Effector memory CD8-positive, alpha-beta T cell (primary cell): ENCODE data around the gene ZZZ3.
"Not testable (repeated sequence)": the region's sequence is repeated elsewhere in the genome, so short reads cannot be mapped to it uniquely, and the experiment has no call there.

ENCODE experiments used
- ATAC-seq: fragments of 150-1000 bp; cut with Tn5 transposase; replicated peaks from 2 replicates; pipeline ENCODE4 v1.10.0; 2021; ENCODE audit warnings: mild to moderate bottlenecking, moderate library complexity
- DNase-seq, 3 experiments: peaks; one replicate each; pipeline ENCODE4 v3.0.0; 2021
- H3K27ac Mint-ChIP-seq, 2 donors: one replicate each; pipeline ENCODE4 v1.8.0; 2022; ENCODE audit warnings: mild to moderate bottlenecking in 2 of 2, mixed read lengths in 2 of 2, moderate library complexity in 2 of 2
- H3K27me3 Mint-ChIP-seq, 2 donors: one replicate each; pipeline ENCODE4 v1.8.0; 2022; ENCODE audit warnings: mixed read lengths in 2 of 2
- H3K36me3 Mint-ChIP-seq: one replicate; pipeline ENCODE4 v1.8.0; 2022; ENCODE audit warnings: mild to moderate bottlenecking, moderate library complexity, mixed read lengths; ENCODE audit not compliant: insufficient read depth
- H3K4me1 Mint-ChIP-seq, 2 donors: one replicate each; pipeline ENCODE4 v1.8.0; 2022; ENCODE audit warnings: low read depth in 2 of 2, mixed read lengths in 2 of 2
- H3K4me3 Mint-ChIP-seq, 2 donors: one replicate each; pipeline ENCODE4 v1.8.0; 2022; ENCODE audit warnings: mild to moderate bottlenecking in 2 of 2, mixed read lengths in 2 of 2, moderate library complexity in 2 of 2
- H3K9me3 Mint-ChIP-seq, 2 donors: one replicate each; pipeline ENCODE4 v1.8.0; 2022; ENCODE audit warnings: mixed read lengths in 2 of 2

The ZZZ3 gene

DNA sequence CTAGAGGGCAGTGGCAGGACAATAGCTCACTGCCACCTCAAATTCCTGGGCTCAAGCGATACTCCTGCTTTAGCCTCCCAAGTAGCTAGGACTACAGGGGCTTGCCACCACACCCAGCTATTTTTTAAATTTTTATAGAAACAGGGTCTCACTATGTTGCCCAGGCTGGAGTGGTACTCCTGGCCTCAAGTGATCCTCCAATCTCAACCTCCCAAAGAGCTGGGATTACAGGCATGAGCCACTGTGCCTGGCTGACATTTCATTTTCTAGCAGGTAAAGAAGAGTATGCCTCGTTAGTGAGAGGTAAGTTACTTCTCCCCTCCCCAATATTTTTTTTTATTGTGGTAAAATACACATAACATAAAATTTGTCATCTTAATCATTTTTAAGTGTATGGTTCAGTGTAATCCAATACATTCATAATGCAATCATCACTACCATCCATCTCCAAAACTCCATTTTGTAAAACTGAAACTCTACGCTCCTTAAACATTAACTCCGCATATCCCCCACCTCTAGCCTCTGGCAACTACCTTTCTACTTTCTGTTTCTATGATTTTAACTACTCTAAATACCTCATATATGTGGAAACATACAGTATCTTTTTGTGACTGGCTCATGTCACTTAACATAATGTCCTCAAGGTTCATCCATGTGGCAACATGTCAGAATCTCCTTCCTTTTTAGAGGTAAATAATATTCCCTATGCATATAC lies 22.4 kb downstream of the ZZZ3 start:
- DNase-seq (no peak), ATAC-seq (no peak)
- no peaks in the 10 kb centered on the region for H3K9me3 Mint-ChIP-seq
- H3K4me1 Mint-ChIP-seq = peaks cover 27 to 60% of the 10 kb centered on the region in 2 donors
- no peak overlapping the region for H3K27ac Mint-ChIP-seq
- no peak overlapping the region for H3K4me3 Mint-ChIP-seq
- H3K27me3 Mint-ChIP-seq = no peaks in the 10 kb centered on the region
- H3K36me3 Mint-ChIP-seq = peaks cover 3% of the 10 kb centered on the region

DNA sequence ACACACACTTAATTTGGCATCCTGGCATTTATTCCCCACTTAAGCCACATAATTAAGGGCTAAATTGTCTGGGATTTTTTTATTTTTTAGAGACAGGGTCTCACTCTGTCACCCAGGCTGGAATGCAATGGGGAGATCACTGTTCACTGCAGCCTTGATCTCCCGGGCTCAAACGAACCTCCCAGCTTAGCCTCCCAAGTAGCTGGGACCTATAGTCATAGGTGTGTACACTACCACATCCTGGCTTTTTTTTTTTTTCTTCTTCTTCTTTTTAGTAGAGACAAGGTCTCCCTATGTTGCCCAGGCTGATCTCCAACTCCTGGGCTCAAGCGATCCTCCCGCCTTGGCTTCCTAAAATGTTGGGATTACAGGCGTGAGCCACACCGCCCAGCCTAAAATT lies 24.2 kb downstream of the ZZZ3 start:
- H3K36me3 Mint-ChIP-seq = peaks cover 3% of the 10 kb centered on the region
- DNase-seq (no peak), ATAC-seq (no peak)
- H3K4me3 Mint-ChIP-seq = no peak overlapping the region
- no peak overlapping the region for H3K27ac Mint-ChIP-seq
- H3K9me3 Mint-ChIP-seq = no peaks in the 10 kb centered on the region
- H3K4me1 Mint-ChIP-seq = peaks cover 22 to 47% of the 10 kb centered on the region in 2 donors
- no peaks in the 10 kb centered on the region for H3K27me3 Mint-ChIP-seq

DNA sequence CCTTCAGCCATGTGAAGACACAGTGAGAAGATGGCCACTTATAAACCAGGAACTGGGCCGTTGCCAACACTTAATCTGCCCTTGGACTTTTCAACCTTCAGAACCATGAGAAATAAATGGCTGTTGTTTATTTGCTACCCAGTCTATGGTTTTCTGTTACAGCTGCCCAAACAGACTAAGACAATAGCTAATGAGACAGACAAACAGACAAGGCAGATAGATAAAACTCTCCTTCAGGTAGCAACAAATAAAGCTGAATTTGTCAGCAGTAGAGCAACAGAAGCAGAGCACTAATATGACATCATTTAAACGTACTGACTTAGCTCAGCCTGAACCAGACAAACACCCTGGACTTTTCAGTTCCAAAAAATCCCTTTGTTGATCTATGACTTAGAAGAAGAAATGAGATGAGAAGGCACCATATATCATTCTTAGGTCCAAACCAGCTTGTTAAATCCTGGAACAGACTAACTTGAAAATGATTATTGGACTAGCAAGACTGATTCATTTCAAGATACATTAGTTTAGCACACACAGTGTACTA lies 27.0 kb downstream of the ZZZ3 start:
- Mint-ChIP-seq H3K27me3 (no peaks in the 10 kb centered on the region), H3K36me3 (peaks cover 10% of the 10 kb centered on the region), H3K4me1 (peaks cover 23 to 53% of the 10 kb centered on the region in 2 donors), H3K9me3 (peaks cover 0 to 2% of the 10 kb centered on the region in 2 donors), H3K4me3 (no peak overlapping the region), H3K27ac (peak overlapping the region; percentile 35 to 83)
- DNase-seq (no peak), ATAC-seq (no peak)

DNA sequence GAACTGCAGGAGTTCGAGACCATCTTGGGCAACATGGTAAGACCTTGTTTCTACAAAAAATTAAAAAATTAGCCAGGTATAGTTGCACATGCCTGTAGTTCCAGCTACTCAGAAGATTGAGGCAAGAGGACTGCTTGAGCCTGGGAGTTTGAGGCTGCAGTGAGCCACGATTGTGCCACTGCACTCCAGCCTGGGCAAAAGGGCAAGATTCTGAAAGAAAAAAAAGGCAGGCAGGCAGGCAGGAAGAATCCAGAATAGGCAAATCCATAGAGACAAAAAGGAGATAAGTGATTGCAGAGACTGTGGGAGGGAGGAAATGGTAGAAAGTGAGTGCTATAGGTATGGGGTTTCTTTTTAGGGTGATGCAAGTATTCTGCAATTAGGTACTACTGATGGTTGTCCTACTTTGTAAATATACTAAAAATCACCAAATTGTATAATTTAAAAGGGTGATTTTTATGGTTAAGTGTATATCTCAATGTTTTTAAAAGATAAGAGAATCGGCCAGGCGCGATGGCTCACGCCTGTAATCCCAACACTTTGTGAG lies 29.4 kb downstream of the ZZZ3 start:
- Mint-ChIP-seq H3K9me3 (peaks cover 2 to 6% of the 10 kb centered on the region in 2 donors), H3K4me3 (no peak overlapping the region), H3K4me1 (peaks cover 25 to 48% of the 10 kb centered on the region in 2 donors), H3K36me3 (peaks cover 7% of the 10 kb centered on the region), H3K27ac (peak overlapping the region in 1 of 2 donors; percentile 57), H3K27me3 (no peaks in the 10 kb centered on the region)
- no peak for DNase-seq
- no peak for ATAC-seq

GRCh38 chr1:77652268-77652667 lies 30.2 kb downstream of the ZZZ3 start:
- H3K9me3 Mint-ChIP-seq = peaks cover 2 to 6% of the 10 kb centered on the region in 2 donors
- peaks cover 24 to 46% of the 10 kb centered on the region in 2 donors for H3K4me1 Mint-ChIP-seq
- no peaks in the 10 kb centered on the region for H3K27me3 Mint-ChIP-seq
- no peak overlapping the region for H3K4me3 Mint-ChIP-seq
- DNase-seq = no peak
- peak overlapping the region in 1 of 2 donors; percentile 57 for H3K27ac Mint-ChIP-seq
- H3K36me3 Mint-ChIP-seq = peaks cover 7% of the 10 kb centered on the region
- ATAC-seq = no peak

GRCh38 chr1:77649127-77649526 lies 33.3 kb downstream of the ZZZ3 start:
- Mint-ChIP-seq H3K9me3 (peaks cover 2 to 6% of the 10 kb centered on the region in 2 donors), H3K27me3 (no peaks in the 10 kb centered on the region), H3K4me3 (no peak overlapping the region), H3K36me3 (peaks cover 21% of the 10 kb centered on the region), H3K27ac (no peak overlapping the region), H3K4me1 (peaks cover 21 to 41% of the 10 kb centered on the region in 2 donors)
- no peak for ATAC-seq
- DNase-seq = no peak

DNA sequence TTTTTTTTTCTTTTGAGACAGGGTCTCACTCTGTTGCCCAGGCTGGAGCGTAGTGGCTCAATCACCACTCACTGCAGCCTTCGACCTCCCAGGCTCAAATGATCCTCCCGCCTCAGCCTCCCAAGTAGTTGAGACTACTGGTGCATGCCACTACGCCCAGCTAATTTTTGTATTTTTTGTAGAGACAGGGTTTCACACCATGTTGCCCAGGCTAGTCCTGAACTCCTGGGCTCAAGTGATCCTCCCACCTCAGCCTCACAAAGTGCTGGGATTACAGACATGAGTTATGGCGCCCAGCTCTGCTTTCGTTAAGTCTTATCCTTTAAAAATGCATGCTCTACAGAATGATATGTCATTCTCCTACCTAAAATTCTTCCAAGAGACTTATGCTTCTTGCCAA lies 36.2 kb downstream of the ZZZ3 start:
- not testable (repeated sequence) for ATAC-seq, H3K9me3 Mint-ChIP-seq, H3K4me3 Mint-ChIP-seq, DNase-seq, H3K27me3 Mint-ChIP-seq, H3K27ac Mint-ChIP-seq
- Mint-ChIP-seq H3K4me1 (peaks cover 14 to 22% of the 10 kb centered on the region in 2 donors), H3K36me3 (peaks cover 20% of the 10 kb centered on the region)

- no peak overlapping the region for H3K4me3 Mint-ChIP-seq
- H3K27ac Mint-ChIP-seq = no peak overlapping the region
- H3K4me1 Mint-ChIP-seq = peaks cover 17 to 26% of the 10 kb centered on the region in 2 donors
- no peaks in the 10 kb centered on the region for H3K9me3 Mint-ChIP-seq
- DNase-seq = no peak
- H3K36me3 Mint-ChIP-seq = peaks cover 27% of the 10 kb centered on the region
- ATAC-seq = no peak
- H3K27me3 Mint-ChIP-seq = no peaks in the 10 kb centered on the region
Measured at GRCh38 chr1:77643456-77643855, 39.0 kb downstream of the ZZZ3 start.

DNA sequence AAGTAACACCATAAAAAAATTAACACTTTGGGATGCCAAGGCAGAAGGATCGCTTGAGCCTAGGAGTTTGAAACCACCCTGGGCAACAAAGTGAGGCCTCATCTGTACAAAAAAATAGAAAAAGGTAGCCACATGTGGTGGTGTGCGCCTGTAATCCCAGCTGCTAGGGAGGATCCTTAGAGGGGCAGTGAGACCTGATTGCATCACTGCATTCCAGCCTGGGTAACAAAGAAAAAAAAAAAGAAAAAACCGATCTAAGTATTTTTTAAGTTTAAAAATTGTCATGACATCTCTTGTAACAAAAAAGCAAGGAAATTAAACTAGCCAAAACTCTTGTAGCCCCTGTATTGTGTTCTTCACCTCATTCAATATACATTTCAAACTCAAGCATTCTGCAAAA lies 39.5 kb downstream of the ZZZ3 start:
- DNase-seq (no peak), ATAC-seq (no peak)
- Mint-ChIP-seq H3K4me1 (peaks cover 17 to 27% of the 10 kb centered on the region in 2 donors), H3K9me3 (no peaks in the 10 kb centered on the region), H3K27ac (no peak overlapping the region), H3K4me3 (no peak overlapping the region), H3K27me3 (no peaks in the 10 kb centered on the region), H3K36me3 (peaks cover 27% of the 10 kb centered on the region)

DNA sequence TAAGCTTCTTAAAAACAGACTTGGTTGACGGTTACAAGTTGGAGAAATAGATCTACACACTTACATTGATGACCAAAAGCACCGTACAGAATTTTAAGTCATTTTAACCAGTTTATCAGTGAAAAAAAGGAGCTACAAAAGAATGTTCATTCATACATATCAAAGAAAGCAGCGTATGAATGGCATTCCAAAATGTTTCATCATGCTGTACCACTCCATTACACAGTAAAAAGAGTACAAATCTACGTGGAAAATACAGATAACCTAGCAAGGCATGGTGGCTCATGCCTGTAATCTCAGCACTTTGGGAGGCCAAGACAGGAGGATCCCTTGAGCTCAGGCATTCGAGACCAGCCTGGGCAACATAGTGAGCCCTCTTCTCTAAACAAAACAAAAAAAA lies 40.3 kb downstream of the ZZZ3 start:
- Mint-ChIP-seq H3K27me3 (no peaks in the 10 kb centered on the region), H3K4me1 (peaks cover 17 to 27% of the 10 kb centered on the region in 2 donors), H3K9me3 (no peaks in the 10 kb centered on the region), H3K4me3 (no peak overlapping the region), H3K36me3 (peaks cover 27% of the 10 kb centered on the region), H3K27ac (no peak overlapping the region)
- ATAC-seq (no peak), DNase-seq (no peak)

GRCh38 chr1:77639557-77640069 lies 42.8 kb downstream of the ZZZ3 start:
- H3K4me3 Mint-ChIP-seq = no peak overlapping the region
- H3K27ac Mint-ChIP-seq = no peak overlapping the region
- peaks cover 7 to 14% of the 10 kb centered on the region in 2 donors for H3K4me1 Mint-ChIP-seq
- H3K36me3 Mint-ChIP-seq = peaks cover 29% of the 10 kb centered on the region
- DNase-seq (no peak), ATAC-seq (no peak)
- no peaks in the 10 kb centered on the region for H3K27me3 Mint-ChIP-seq
- no peaks in the 10 kb centered on the region for H3K9me3 Mint-ChIP-seq

DNA sequence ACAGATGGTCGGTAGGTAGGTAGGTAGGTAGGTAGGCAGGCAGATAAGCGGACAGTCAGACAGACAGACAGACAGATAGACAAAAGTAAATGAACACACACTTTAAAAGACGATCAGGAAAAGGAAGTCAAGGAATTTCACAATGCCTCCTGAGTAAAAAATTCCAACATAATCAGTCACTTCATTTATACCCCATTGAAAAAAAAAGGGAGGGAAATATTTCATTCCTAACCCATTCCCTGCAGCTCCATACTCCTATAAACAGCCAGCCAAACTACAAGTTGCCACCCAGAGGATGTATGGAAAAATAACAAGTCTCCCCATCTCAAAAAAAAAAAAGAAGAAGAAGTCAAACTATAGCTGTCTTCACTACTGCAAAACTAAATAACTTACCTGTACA lies 43.4 kb downstream of the ZZZ3 start:
- ATAC-seq = no peak
- Mint-ChIP-seq H3K27me3 (no peaks in the 10 kb centered on the region), H3K9me3 (no peaks in the 10 kb centered on the region), H3K27ac (no peak overlapping the region), H3K4me3 (no peak overlapping the region), H3K4me1 (peaks cover 7 to 14% of the 10 kb centered on the region in 2 donors), H3K36me3 (peaks cover 25% of the 10 kb centered on the region)
- DNase-seq = no peak

DNA sequence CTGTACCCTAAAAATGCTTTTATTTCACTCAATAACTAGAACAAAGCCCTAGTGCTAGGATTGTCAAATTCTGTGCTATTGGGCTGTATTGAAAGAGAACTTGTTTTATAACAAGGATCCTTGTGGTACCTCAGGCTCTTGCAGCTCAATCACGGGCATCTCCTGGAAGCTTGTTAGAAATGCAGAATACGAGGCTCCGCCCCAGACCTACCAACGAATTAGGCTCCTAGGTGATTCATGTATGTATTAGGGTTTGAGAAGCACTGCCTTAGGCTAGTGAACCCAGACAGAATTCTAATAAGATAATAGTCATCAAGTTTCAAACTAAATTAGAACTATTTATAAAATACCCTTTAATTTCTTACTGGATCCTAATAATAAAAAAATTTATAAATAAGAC lies 45.6 kb downstream of the ZZZ3 start:
- DNase-seq (no peak), ATAC-seq (no peak)
- H3K4me3 Mint-ChIP-seq = no peak overlapping the region
- H3K36me3 Mint-ChIP-seq = peaks cover 34% of the 10 kb centered on the region
- peaks cover 7 to 14% of the 10 kb centered on the region in 2 donors for H3K4me1 Mint-ChIP-seq
- peak overlapping the region in 1 of 2 donors; percentile 61 for H3K27ac Mint-ChIP-seq
- no peaks in the 10 kb centered on the region for H3K9me3 Mint-ChIP-seq
- H3K27me3 Mint-ChIP-seq = no peaks in the 10 kb centered on the region
